ENCODE results near the gene HRH3.

GRCh38 chr20:62237801-62238568 lies 17.9 kb upstream of the HRH3 start, which contains the start of gene OSBPL2:
- no peak for TF ChIP-seq CTCF (IDR thresholded peaks at IDR 0.05; ENCODE audit: borderline replicate concordance, extremely low read depth, low read length, poor library complexity, severe bottlenecking)
- TF ChIP-seq EZH2 (IDR thresholded peaks at IDR 0.05; ENCODE audit: borderline replicate concordance, low read depth, low read length, severe bottlenecking) = no peak
